NCI-H345 treated with DMSO at 0.1 percent for 48 hours (cell line): Measurements from ENCODE around the gene B3GLCT.
"Not testable (repeated sequence)": the region's sequence is repeated elsewhere in the genome, so short reads cannot be mapped to it uniquely, and the experiment has no call there.

Experiments used
- DNase-seq: peaks from one replicate; lab custom pipeline; 2025; ENCODE audit not compliant: unreplicated experiment; lab: John Stamatoyannopoulos, UW

Gene B3GLCT

DNA sequence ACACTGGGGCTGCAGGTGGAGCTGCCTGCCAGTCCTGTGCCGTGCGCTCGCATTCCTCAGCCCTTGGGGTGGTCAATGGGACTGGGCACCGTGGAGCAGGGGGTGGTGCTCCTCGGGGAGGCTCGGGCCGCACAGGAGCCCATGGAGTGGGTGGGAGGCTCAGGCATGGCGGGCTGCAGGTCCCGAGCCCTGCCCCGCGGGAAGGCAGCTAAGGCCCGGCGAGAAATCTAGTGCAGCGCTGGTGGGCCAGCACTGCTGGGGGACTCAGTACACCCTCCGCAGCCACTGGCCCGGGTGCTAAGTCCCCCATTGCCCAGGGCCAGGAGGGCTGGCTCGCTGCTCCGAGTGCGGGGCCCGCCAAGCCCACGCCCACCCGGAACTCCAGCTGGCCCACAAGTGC, 139.8 kb downstream of the B3GLCT start:
- not testable (repeated sequence) for DNase-seq

DNA sequence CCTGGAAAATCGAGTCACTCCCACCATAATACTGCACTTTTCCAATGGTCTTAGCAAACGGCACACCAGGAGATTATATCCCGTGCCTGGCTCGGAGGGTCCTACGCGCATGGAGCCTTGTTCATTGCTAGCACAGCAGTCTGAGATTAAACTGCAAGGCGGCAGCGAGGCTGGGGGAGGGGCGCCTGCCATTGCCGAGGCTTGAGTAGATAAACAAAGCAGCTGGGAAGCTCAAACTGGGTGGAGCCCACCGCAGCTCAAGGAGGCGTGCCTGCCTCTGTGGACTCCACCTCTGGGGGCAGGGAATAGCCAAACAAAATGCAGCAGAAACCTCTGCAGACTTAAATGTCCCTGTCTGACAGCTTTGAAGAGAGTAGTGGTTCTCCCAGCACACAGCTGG, 141.1 kb downstream of the B3GLCT start:
- not testable (repeated sequence) for DNase-seq

DNA sequence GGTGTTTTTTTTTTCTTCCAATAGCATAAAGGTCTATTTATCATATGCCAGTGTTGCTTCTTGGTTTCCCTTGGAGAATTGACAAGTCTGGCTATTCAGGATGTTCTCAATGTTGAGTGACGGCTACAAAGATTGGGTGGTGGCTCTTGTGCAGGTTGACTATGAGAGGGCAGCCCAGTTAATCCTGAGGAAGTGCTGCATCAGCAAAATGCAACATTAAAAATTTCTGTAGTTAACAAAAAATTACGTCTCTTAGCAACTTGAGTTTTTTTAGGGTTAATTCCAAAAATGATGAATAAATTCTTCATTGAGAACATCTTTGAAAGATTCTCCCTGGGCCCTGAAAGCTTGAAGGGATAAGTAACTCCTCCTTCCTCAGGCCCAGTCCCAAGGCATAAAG, 147.1 kb downstream of the B3GLCT start:
- no peak for DNase-seq

DNA sequence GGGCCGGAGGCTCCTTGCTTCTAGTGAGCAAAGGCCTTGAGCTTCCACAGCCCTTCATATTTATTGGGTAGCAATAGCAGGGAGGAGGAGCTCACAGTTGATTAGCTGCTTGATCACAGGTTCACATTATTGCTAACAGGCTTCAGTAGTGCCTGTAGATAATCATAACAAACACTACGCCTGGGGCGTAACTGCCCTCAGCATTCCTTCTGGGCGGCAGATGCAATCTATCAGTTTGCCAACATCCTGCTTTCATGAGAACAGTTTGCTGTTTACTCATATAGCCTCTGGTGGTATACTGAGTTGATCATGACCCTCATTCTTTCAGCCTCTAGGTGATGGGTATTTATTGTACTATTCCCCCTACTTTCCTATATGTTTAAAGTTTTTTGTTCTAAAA, 149.4 kb downstream of the B3GLCT start:
- no peak for DNase-seq

DNA sequence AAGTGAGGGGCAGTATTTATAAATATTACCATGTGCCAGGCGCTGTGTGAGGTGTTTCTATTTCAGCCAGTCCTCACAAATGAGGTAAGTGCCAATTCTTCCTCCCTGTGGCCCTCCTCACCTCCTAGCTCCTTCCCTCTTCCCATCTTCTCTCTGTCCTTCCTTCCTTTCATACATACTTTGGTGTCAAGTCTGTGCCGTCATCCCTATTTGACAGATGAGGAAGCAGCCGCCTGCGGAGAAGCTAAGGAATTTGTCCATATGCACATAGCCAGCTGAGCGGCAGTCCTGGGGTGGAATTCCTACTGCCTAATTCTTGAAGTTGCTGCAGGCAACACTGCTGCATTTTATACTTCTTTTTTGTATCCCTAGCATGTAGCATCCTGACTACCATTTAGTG, 150.8 kb downstream of the B3GLCT start:
- DNase-seq, result no peak

DNA sequence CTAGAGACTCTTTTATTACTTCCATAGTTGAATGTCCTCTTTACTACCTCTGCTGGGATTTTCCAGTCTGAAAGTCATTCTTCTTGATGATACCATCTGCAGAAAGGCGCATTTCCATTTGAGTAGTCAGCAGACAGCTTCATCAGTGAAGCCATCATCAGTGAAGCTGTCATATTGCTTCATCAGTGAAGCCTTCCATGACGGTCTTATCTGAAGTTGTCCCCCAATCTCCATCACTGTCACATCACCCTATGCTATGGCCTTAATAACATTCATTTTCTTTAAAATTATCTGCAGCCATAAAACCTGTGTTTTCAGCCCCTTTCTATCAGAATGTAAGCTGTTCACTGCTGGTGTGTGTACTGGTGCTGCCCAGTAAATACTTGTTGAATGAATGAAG, 151.6 kb downstream of the B3GLCT start:
- no peak for DNase-seq

DNA sequence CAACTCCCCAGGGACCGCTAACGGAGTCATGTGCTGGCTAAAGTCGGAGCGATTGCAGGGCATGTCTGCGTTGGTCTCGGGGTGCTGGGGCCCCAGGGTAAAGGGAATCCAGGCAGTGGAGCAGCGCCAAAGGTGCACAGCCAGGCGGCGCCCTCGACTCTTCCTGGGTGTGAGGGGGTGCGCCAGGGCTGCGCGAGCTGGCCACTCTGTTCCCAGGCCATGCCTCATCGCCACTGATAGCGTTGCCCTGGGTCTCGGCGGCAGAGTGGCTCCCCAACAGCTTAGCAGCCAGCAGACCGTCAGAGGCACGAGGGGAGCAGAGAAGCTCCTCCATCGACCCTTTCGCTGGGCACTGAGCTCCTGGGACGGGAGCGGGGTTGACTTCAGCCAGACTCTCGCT, 152.7 kb downstream of the B3GLCT start:
- no peak for DNase-seq

DNA sequence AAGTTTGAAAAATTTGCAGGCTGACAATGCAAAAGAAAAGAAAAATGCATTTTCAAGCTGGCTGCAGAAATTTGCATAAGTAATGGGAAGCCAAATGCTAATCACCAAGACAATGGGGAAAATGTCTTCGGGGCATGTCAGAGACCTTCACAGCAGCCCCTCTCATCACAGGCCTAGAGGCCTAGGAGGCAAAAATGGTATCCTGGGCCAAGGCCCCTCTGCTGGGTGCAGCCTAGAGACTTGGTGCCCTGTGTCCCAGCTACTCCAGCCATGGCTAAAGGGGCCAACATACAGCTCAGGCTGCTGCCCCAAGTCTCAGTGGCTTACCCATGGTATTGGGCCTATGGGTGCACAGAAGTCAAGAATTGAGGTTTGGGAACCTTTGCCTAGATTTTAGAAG, 155.2 kb downstream of the B3GLCT start:
- DNase-seq, result no peak

DNA sequence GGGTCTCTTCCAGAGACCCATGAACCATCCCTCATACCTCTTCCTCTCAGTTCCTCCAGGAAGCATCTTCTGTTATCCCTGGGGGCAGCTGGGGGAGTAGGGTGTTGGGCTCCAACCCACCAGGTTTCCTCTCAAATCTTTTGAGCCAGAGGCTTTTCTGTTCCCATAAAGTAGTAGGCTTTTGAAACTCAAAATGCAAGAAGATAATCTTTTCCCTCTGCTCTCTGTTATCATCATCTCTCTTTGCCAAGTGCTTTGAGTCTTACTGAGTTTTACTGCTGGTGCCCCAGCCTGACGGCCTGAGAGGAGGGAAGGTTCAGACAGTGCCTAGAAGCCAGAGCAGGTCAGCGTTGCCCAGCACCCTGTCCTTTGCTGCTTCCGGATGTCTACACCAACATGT, 157.2 kb downstream of the B3GLCT start:
- no peak for DNase-seq

DNA sequence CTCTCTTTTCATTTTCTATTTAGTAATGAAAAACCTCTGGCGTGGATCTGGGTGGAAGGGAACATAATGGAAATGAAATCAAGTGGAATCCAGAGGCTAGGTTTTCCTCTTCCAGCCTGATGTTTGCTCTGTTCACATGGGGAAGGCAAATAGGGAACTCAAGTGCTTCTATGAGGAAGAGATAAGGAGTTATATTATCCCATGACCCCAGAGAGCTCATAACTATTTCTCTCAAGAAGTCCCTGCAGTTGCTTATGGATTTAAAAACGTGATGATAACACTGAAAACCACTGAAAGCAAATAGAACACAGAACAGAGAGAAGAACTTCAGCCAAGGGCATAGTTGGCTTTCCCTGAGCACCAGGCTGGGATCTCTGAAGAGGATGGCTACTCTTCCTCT, 157.8 kb downstream of the B3GLCT start:
- DNase-seq, result no peak

DNA sequence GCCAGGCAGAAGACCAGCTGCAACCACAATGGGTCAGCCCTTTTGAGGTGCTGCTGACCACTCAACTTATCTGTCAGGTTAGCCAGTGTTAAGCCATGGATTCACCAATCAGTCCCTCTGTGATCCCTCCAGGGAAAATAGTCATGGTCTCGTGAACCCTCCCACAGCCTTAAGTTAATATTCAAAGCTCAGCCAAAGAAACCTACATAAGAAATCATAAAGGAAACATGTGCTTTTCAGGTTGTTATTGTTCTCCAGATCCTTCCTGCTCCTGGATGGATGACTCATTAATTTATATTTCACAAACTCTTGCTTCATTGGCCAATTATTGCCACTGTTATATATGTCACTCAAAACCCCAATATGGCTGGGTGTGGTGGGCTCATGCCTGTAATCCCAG, 161.9 kb downstream of the B3GLCT start:
- no peak for DNase-seq

DNA sequence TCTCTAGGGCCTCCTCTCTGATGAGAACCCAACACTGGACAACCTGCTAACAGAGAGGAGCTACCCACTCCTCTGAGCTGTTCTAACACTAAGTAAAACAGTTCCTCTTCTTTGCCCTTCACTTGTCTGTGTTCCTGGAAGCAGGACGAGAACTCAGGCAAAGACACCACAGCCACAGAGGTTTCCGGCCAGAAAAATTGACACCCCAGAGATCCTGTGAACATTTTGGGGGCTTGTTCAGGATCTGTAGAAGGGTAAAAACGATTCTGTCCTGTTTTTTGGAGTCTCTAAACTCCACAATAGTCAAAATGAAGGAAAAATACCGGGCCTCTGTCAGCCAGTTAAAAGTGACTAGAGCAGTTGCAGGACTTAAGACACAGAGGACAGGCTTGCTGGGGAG, 165.9 kb downstream of the B3GLCT start:
- no peak for DNase-seq

DNA sequence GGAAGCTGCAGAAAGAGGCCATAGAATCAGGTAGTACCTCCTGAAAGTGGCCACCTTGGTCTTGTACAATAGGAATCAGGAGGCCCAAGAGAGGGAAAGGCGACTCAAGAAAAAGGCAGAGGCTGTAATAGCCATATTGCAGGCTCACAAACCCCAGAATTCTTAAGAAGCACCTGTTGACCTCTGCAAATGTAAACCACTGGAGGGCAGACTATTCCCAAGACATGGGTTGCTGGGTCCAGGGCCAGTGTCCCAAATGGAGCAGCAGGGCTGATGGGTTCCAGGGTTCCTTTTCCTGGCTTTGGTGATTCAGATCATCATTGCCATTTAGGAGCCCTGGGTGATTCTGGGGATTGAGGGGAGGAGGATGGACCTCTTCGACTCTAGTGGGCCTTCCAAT, 167.6 kb downstream of the B3GLCT start:
- no peak for DNase-seq

DNA sequence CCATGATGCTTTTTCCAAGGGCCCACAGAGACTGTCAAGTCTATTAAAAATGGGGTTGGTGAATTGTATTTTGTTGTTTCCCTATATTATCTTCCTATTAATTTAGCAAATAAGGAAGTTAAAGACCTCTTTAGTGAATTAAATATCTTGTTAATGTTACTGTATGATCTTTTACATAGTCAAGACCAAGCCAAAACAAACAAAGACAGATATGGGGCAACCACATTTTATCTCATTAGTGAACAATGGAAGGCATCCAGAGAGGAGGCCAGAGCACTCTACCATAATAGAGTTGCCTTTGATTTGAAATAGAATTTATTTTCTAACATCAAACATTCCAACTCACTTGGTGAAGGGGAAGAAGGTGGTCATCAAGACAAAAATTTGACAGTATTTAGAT, 169.4 kb downstream of the B3GLCT start:
- DNase-seq, result no peak

DNA sequence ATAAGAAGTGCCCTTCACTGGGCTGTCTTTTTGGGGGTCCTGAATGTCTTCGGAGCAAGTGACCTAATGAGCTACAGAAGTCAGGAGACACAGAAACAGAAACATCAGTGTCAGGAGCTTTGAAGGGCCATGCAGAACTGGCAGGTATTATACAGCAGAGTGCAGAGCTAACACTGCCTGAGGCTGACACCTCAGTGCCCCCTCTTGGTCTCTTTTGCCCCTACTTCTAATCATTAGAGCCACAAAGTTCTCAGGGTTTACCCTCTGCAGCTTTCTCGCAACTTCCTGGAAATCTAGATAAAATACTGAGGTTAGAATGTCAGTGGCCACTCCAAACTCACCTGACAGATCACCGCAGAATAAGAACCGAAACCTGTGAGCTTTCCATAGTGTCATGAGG, 172.7 kb downstream of the B3GLCT start:
- no peak for DNase-seq

DNA sequence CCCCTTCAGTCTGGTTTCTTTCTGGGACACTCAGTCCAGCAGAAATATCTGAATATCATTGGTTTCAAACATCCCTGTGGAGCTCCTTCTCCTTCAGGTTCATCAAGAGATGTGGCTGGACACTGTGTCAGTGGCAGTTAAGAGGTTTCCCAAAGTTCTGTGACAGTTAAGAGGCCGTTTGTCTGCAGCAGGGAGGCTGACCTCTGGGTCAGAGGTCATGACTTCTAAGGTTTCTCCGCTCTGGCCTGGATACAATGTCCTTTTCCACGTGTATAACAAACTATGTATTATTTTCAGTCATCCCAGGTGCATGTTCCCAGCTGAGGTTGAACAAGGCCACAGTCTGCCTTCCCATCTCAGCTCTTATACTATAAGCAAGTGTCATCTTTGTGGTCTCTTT, 174.9 kb downstream of the B3GLCT start:
- no peak for DNase-seq

DNA sequence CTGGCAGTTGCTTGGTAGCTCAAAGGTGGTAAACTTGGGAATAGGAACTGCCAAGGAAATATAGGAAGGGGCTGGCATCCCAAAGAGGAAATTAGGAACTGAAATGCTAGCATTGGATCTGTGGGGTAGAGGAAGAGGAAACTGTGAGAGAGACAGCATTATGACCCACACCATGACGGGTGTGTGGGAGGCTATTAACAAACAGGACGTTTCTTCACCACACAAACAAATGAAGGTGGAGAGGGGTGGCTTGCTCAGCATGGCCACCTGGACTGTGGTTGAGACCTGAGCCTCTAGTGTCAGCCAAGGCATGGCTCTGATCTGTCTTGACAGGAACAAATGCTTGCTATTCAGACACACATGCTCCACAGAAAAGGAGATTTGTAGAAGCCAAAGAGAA, 178.2 kb downstream of the B3GLCT start:
- no peak for DNase-seq

DNA sequence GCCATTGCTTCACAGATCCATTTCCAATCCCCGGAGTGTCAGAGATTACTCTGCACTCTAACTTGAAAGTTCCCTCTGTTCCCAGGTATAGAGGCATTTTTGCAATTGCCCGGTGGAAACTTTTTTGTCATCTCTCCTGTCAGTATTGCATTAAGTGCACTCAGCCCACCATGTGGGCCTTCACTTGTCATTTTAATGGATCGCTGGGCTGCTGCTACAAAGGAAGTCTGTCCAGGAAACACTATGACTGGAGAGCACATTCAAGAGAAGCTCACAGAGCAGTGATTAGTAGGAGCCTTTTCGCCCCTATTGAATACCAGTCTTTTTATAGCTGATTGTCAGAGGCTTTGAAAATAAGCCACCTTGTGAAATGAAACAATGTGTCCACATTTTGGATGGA, 180.9 kb downstream of the B3GLCT start:
- DNase-seq, result peak; percentile 5
